ENCODE measurements around the gene CDK5.

CDK5 gene

DNA sequence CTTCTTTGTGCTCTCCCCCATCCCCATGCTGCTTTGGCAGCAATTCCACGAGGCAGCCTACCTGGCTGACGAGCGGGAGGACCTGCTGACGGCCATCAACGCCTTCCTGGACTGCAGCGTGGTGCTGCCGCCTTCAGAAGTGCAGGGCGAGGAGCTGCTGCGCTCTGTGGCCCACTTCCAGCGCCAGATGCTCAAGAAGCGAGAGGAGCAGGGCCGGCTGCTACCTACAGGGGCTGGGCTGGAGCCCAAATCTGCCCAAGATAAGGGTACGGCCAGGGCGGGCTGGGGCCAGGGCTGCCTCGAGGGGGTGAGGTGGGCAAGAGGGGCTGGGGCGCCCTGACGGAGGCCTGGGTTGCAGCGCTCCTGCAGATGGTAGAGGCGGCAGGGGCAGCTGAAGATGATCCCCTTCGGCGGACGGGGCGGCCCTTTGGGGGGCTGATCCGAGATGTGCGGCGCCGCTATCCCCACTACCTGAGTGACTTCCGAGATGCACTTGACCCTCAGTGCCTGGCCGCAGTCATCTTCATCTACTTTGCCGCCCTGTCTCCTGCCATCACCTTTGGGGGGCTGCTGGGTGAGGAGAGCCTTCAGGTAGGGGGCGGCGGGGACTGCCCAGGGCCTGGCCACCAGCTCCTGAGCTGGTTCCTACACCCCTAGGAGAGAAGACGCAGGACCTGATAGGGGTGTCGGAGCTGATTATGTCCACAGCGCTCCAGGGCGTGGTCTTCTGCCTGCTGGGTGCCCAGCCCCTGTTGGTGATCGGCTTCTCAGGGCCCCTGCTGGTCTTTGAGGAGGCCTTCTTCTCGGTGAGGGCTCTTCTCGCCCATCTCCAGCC, 13.6 kb upstream of the CDK5 start:
- H3K9ac ChIP-seq (ENCODE audit: low read length in 5 of 5) = no peak overlapping the region
- H3K4me1 ChIP-seq (ENCODE audit: control insufficient read depth in 5 of 5, insufficient read depth in 5 of 5, low read length in 5 of 5) = no peaks in the 10 kb centered on the region
- no peak overlapping the region for H3K27ac ChIP-seq (ENCODE audit: low read depth, low read length)
- no peak overlapping the region for H3K4me3 ChIP-seq (ENCODE audit: low read depth in 1 of 5, low read length in 5 of 5)
- H3K36me3 ChIP-seq (ENCODE audit: control insufficient read depth in 5 of 5, insufficient read depth in 5 of 5, low read length in 5 of 5) = peaks cover 0 to 90% (median 84%) of the 10 kb centered on the region in 5 donors
- no peaks in the 10 kb centered on the region for H3K27me3 ChIP-seq (ENCODE audit: control insufficient read depth in 5 of 5, insufficient read depth in 4 of 5, low read length in 5 of 5)
- H3K9me3 ChIP-seq (ENCODE audit: control insufficient read depth in 5 of 5, low read length in 5 of 5) = no peaks in the 10 kb centered on the region

- Histone ChIP-seq H3K27me3 (ENCODE audit: control insufficient read depth in 5 of 5, insufficient read depth in 4 of 5, low read length in 5 of 5) (no peaks in the 10 kb centered on the region), H3K9ac (ENCODE audit: low read length in 5 of 5) (no peak overlapping the region), H3K4me1 (ENCODE audit: control insufficient read depth in 5 of 5, insufficient read depth in 5 of 5, low read length in 5 of 5) (no peaks in the 10 kb centered on the region), H3K9me3 (ENCODE audit: control insufficient read depth in 5 of 5, low read length in 5 of 5) (no peaks in the 10 kb centered on the region), H3K4me3 (ENCODE audit: low read depth in 1 of 5, low read length in 5 of 5) (no peak overlapping the region), H3K36me3 (ENCODE audit: control insufficient read depth in 5 of 5, insufficient read depth in 5 of 5, low read length in 5 of 5) (peaks cover 0 to 90% (median 84%) of the 10 kb centered on the region in 5 donors), H3K27ac (ENCODE audit: low read depth, low read length) (no peak overlapping the region)
Observed at GRCh38 chr7:151070574-151070960, 12.9 kb upstream of the CDK5 start.

DNA sequence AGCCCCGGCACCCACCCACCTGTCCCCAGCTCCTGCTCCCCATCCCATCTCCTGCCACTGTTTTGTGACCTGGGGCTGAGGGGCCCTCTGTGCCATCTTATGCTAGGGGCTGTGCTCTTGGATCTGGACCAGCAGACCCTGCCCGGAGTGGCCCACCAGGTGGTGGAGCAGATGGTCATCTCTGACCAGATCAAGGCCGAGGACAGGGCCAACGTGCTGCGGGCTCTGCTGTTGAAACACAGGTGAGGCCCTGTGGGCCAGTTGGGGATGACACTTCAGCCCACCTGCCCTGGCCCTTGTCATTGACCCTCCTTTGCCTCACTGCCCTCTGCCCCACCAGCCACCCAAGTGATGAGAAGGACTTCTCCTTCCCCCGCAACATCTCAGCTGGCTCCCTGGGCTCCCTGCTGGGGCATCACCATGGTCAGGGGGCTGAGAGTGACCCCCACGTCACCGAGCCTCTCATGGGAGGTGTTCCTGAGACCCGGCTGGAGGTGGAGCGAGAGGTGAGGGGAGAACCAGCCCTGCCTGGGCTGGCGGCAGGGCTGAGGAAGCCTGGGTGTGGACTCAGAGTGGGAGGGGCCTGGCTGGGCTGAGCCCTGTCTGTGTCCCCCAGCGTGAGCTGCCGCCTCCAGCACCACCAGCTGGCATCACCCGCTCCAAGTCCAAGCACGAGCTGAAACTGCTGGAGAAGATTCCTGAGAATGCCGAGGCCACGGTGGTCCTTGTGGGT, 12.3 kb upstream of the CDK5 start:
- Histone ChIP-seq H3K9ac (ENCODE audit: low read length in 5 of 5) (no peak overlapping the region), H3K27ac (ENCODE audit: low read depth, low read length) (no peak overlapping the region), H3K4me3 (ENCODE audit: low read depth in 1 of 5, low read length in 5 of 5) (no peak overlapping the region), H3K9me3 (ENCODE audit: control insufficient read depth in 5 of 5, low read length in 5 of 5) (no peaks in the 10 kb centered on the region), H3K27me3 (ENCODE audit: control insufficient read depth in 5 of 5, insufficient read depth in 4 of 5, low read length in 5 of 5) (no peaks in the 10 kb centered on the region), H3K36me3 (ENCODE audit: control insufficient read depth in 5 of 5, insufficient read depth in 5 of 5, low read length in 5 of 5) (peaks cover 0 to 90% (median 84%) of the 10 kb centered on the region in 5 donors), H3K4me1 (ENCODE audit: control insufficient read depth in 5 of 5, insufficient read depth in 5 of 5, low read length in 5 of 5) (no peaks in the 10 kb centered on the region)

DNA sequence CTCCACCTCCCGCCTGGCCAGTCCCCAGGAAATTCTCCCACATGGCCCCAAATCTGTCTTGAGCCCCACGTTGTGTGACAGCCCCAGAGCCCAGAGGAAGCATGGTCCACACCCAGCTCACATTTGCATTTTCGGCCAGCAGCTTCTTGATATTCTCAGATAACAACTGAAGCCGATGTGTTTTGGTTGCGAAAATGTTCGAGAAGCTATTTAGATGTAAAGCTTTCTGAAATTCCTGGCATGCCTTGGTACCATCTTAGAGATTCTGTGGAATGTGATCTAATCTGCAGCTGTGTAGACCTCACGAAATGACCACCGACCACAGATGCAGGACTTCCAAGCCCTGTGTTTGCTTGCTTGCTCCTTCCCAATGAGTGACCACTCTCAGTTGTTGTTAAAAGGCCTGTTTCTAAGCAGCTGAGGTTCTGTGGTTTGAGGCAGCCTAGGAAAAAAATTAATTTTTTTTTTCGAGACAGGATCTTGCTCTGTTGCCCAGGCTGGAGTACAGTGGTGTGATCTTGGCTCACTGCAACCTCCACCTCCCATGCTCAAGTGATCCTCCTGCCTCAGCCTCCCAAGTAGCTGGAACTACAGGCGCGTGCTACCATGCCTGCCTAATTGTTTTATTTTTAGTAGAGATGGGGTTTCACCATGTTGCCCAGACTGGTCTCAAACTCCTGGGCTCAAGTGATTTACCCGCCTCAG, 10.5 kb upstream of the CDK5 start:
- H3K27me3 ChIP-seq (ENCODE audit: control insufficient read depth in 5 of 5, insufficient read depth in 4 of 5, low read length in 5 of 5) = no peaks in the 10 kb centered on the region
- H3K4me1 ChIP-seq (ENCODE audit: control insufficient read depth in 5 of 5, insufficient read depth in 5 of 5, low read length in 5 of 5) = peaks cover 0 to 3% (median 3%) of the 10 kb centered on the region in 5 donors
- H3K9me3 ChIP-seq (ENCODE audit: control insufficient read depth in 5 of 5, low read length in 5 of 5) = no peaks in the 10 kb centered on the region
- H3K4me3 ChIP-seq (ENCODE audit: low read depth in 1 of 5, low read length in 5 of 5) = no peak overlapping the region
- no peak overlapping the region for H3K27ac ChIP-seq (ENCODE audit: low read depth, low read length)
- H3K9ac ChIP-seq (ENCODE audit: low read length in 5 of 5) = no peak overlapping the region
- peaks cover 0 to 85% (median 75%) of the 10 kb centered on the region in 5 donors for H3K36me3 ChIP-seq (ENCODE audit: control insufficient read depth in 5 of 5, insufficient read depth in 5 of 5, low read length in 5 of 5)

GRCh38 chr7:151066273-151066974, 8.7 kb upstream of the CDK5 start:
- Histone ChIP-seq H3K4me1 (ENCODE audit: control insufficient read depth in 5 of 5, insufficient read depth in 5 of 5, low read length in 5 of 5) (peaks cover 0 to 19% (median 17%) of the 10 kb centered on the region in 5 donors), H3K36me3 (ENCODE audit: control insufficient read depth in 5 of 5, insufficient read depth in 5 of 5, low read length in 5 of 5) (peaks cover 0 to 81% (median 66%) of the 10 kb centered on the region in 5 donors), H3K9me3 (ENCODE audit: control insufficient read depth in 5 of 5, low read length in 5 of 5) (no peaks in the 10 kb centered on the region), H3K27me3 (ENCODE audit: control insufficient read depth in 5 of 5, insufficient read depth in 4 of 5, low read length in 5 of 5) (no peaks in the 10 kb centered on the region), H3K9ac (ENCODE audit: low read length in 5 of 5) (no peak overlapping the region), H3K27ac (ENCODE audit: low read depth, low read length) (no peak overlapping the region), H3K4me3 (ENCODE audit: low read depth in 1 of 5, low read length in 5 of 5) (no peak overlapping the region)

DNA sequence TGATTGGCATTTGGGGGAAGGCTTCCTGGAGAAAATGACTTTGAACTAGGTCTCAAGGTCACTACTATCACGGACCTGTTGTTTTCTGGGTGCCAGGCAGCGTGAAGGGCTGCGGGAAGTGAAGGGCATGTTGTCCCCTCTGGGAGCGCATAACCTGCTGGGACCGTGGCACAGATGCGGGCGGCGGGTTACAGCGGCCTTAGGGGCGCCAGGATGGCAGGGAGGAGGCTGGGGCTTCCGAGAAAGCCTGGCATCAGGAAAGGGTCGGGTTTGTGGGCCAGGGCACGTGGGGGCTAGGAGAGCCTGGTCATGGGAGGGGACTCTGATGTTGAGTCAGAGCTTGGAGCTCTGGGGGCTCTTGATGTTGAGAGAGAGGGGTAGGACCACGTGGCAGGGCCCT, 7.8 kb upstream of the CDK5 start:
- Histone ChIP-seq H3K27ac (ENCODE audit: low read depth, low read length) (no peak overlapping the region), H3K36me3 (ENCODE audit: control insufficient read depth in 5 of 5, insufficient read depth in 5 of 5, low read length in 5 of 5) (peaks cover 0 to 72% (median 57%) of the 10 kb centered on the region in 5 donors), H3K9ac (ENCODE audit: low read length in 5 of 5) (no peak overlapping the region)

GRCh38 chr7:151064993-151065392, 7.3 kb upstream of the CDK5 start:
- H3K4me1 ChIP-seq (ENCODE audit: control insufficient read depth in 5 of 5, insufficient read depth in 5 of 5, low read length in 5 of 5) = peaks cover 0 to 33% (median 31%) of the 10 kb centered on the region in 5 donors
- H3K4me3 ChIP-seq (ENCODE audit: low read depth in 1 of 5, low read length in 5 of 5) = no peak overlapping the region
- H3K9me3 ChIP-seq (ENCODE audit: control insufficient read depth in 5 of 5, low read length in 5 of 5) = no peaks in the 10 kb centered on the region
- H3K9ac ChIP-seq (ENCODE audit: low read length in 5 of 5) = no peak overlapping the region
- H3K36me3 ChIP-seq (ENCODE audit: control insufficient read depth in 5 of 5, insufficient read depth in 5 of 5, low read length in 5 of 5) = peaks cover 0 to 67% (median 51%) of the 10 kb centered on the region in 5 donors
- no peak overlapping the region for H3K27ac ChIP-seq (ENCODE audit: low read depth, low read length)
- no peaks in the 10 kb centered on the region for H3K27me3 ChIP-seq (ENCODE audit: control insufficient read depth in 5 of 5, insufficient read depth in 4 of 5, low read length in 5 of 5)

More for the DNA sequence above, 7.8 kb upstream of the CDK5 start:
- Histone ChIP-seq H3K9me3 (ENCODE audit: control insufficient read depth in 5 of 5, low read length in 5 of 5) (no peaks in the 10 kb centered on the region), H3K4me1 (ENCODE audit: control insufficient read depth in 5 of 5, insufficient read depth in 5 of 5, low read length in 5 of 5) (peaks cover 0 to 28% (median 26%) of the 10 kb centered on the region in 5 donors), H3K4me3 (ENCODE audit: low read depth in 1 of 5, low read length in 5 of 5) (no peak overlapping the region), H3K27me3 (ENCODE audit: control insufficient read depth in 5 of 5, insufficient read depth in 4 of 5, low read length in 5 of 5) (no peaks in the 10 kb centered on the region)

- no peaks in the 10 kb centered on the region for H3K9me3 ChIP-seq (ENCODE audit: control insufficient read depth in 5 of 5, low read length in 5 of 5)
- H3K4me1 ChIP-seq (ENCODE audit: control insufficient read depth in 5 of 5, insufficient read depth in 5 of 5, low read length in 5 of 5) = peaks cover 0 to 35% (median 33%) of the 10 kb centered on the region in 5 donors
- H3K4me3 ChIP-seq (ENCODE audit: low read depth in 1 of 5, low read length in 5 of 5) = no peak overlapping the region
- no peak overlapping the region for H3K9ac ChIP-seq (ENCODE audit: low read length in 5 of 5)
- H3K27me3 ChIP-seq (ENCODE audit: control insufficient read depth in 5 of 5, insufficient read depth in 4 of 5, low read length in 5 of 5) = no peaks in the 10 kb centered on the region
- H3K27ac ChIP-seq (ENCODE audit: low read depth, low read length) = no peak overlapping the region
- H3K36me3 ChIP-seq (ENCODE audit: control insufficient read depth in 5 of 5, insufficient read depth in 5 of 5, low read length in 5 of 5) = peaks cover 0 to 61% (median 46%) of the 10 kb centered on the region in 5 donors
Observed at GRCh38 chr7:151064454-151064853, 6.8 kb upstream of the CDK5 start.

DNA sequence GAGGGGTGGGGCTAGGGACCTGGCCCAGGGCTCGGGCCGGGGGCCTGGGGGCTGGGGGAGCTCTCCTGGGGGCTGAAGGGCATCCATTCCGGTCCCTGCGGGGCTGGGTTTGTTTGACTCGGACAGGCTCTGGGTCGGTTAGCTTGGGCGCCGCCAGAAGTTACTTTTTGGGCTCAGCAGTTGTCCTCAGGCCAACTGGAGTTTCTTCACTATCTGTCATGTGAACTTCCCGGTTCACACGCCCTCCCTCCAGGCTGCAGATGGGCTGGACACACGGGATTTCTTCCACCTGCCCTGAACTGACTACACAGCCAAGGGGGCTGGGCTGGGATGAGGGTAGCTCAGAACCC, 5.5 kb upstream of the CDK5 start:
- Histone ChIP-seq H3K4me3 (ENCODE audit: low read depth in 1 of 5, low read length in 5 of 5) (no peak overlapping the region), H3K27ac (ENCODE audit: low read depth, low read length) (peak overlapping the region; percentile 72), H3K9me3 (ENCODE audit: control insufficient read depth in 5 of 5, low read length in 5 of 5) (no peaks in the 10 kb centered on the region), H3K36me3 (ENCODE audit: control insufficient read depth in 5 of 5, insufficient read depth in 5 of 5, low read length in 5 of 5) (peaks cover 0 to 51% (median 39%) of the 10 kb centered on the region in 5 donors), H3K4me1 (ENCODE audit: control insufficient read depth in 5 of 5, insufficient read depth in 5 of 5, low read length in 5 of 5) (peaks cover 3 to 46% (median 43%) of the 10 kb centered on the region in 5 donors), H3K9ac (ENCODE audit: low read length in 5 of 5) (peak overlapping the region in 2 of 5 donors; percentile 35 to 56), H3K27me3 (ENCODE audit: control insufficient read depth in 5 of 5, insufficient read depth in 4 of 5, low read length in 5 of 5) (no peaks in the 10 kb centered on the region)

All from subcutaneous abdominal adipose tissue (tissue), 5 donors.